HG02571 (cell line): ENCODE results near the gene ZNF408.

Experiments
- ATAC-seq: cut with Tn5 transposase; IDR thresholded peaks from one replicate; pipeline ENCODE4 v1.9.1; 2021; ENCODE audit warnings: mild to moderate bottlenecking, moderate library complexity; ENCODE audit not compliant: unreplicated experiment

ZNF408 gene

GRCh38 chr11:46675949-46676348, 24.9 kb upstream of the ZNF408 start:
- ATAC-seq = no peak

- no peak for ATAC-seq
Observed at GRCh38 chr11:46676436-46677158, 24.2 kb upstream of the ZNF408 start.

GRCh38 chr11:46677169-46677568, 23.7 kb upstream of the ZNF408 start:
- ATAC-seq = no peak

- ATAC-seq = no peak
Observed at GRCh38 chr11:46677991-46678740, 22.7 kb upstream of the ZNF408 start.

- no peak for ATAC-seq
Observed at GRCh38 chr11:46678741-46679130, 22.1 kb upstream of the ZNF408 start.

- ATAC-seq = no peak
Observed at GRCh38 chr11:46679241-46680163, 21.3 kb upstream of the ZNF408 start.

- no peak for ATAC-seq
Observed at GRCh38 chr11:46680164-46680760, 20.6 kb upstream of the ZNF408 start.

GRCh38 chr11:46680815-46681214, 20.0 kb upstream of the ZNF408 start:
- ATAC-seq = no peak

- ATAC-seq = no peak
Observed at GRCh38 chr11:46681814-46682213, 19.0 kb upstream of the ZNF408 start.

GRCh38 chr11:46682773-46683752, 17.8 kb upstream of the ZNF408 start:
- no peak for ATAC-seq

GRCh38 chr11:46684367-46684766, 16.5 kb upstream of the ZNF408 start:
- ATAC-seq = no peak

- no peak for ATAC-seq
Observed at GRCh38 chr11:46686886-46687795, 13.7 kb upstream of the ZNF408 start.

- ATAC-seq = no peak
Observed at GRCh38 chr11:46690702-46691101, 10.1 kb upstream of the ZNF408 start.

- ATAC-seq = no peak
Observed at GRCh38 chr11:46692450-46692849, 8.4 kb upstream of the ZNF408 start.

GRCh38 chr11:46693597-46694012, 7.2 kb upstream of the ZNF408 start:
- ATAC-seq = no peak

- no peak for ATAC-seq
Observed at GRCh38 chr11:46694072-46694471, 6.8 kb upstream of the ZNF408 start.

GRCh38 chr11:46694607-46695006, 6.2 kb upstream of the ZNF408 start:
- ATAC-seq = no peak

GRCh38 chr11:46695345-46696211, 5.3 kb upstream of the ZNF408 start:
- ATAC-seq = no peak
